ENCODE results near the gene UBE3D. TPM values are rescaled to one million over a fixed set of nuclear protein-coding genes. Genes with fewer than 3 reads are reported as not detected.
A peak's percentile ranks its signal among the peaks of the same experiment; 100 is the strongest.

The UBE3D gene
- total and polyA plus RNA-seq, 2 of the 8 experiments (the other 6 are each of a cell fraction or from before 2014, with no cell fraction given), result 5.7 to 16.3 TPM

DNA sequence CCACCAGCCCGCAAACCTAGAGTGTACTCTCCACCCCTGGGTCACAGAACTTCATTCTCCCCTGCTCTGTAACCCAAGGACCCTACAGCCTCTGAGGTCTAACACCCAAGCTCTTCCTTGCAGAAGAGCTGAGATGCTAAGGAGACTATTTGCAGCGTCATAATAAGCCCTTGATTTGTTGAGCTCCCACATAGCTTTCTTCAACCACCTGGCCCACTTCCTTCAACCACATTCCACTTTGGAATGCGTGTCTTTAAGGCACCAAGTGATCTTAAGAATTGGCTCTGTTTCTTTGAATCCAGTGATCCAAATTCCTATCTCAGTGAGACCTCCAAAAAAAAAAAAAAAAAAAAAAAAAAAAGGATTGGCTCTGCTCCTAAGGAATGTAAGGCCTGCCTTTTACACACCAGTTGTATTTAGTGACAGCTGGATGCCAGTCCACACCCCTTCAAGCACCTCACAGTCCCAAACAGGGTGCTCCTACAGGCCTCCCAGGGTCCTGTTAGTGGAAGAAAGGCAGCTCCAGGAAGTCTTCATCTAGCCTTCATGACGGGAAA, 106.2 kb downstream of the UBE3D start (continued):
- no peak for TF ChIP-seq SRF (IDR thresholded peaks at IDR 0.05; ENCODE audit: low read depth, low read length)
- 0 out of 3 replicates have a peak, but pooled peaks of 1 of the 2 experiments have one; percentile 19 for TF ChIP-seq POLR2A (IDR thresholded peaks at IDR 0.05; ENCODE audit: control extremely low read depth in 1 of 2, low read depth in 2 of 2, low read length in 2 of 2)
- no peak for TF ChIP-seq RXRA (IDR thresholded peaks at IDR 0.05; ENCODE audit: insufficient read depth, low read depth, low read length)
- TF ChIP-seq TAF1 (IDR thresholded peaks at IDR 0.05; ENCODE audit: low read depth, low read length), result peak; percentile 51; the same call in 1 of the 2 replicates
- TF ChIP-seq POLR2AphosphoS5 (IDR thresholded peaks at IDR 0.05; ENCODE audit: low read depth, low read length), result no peak
- TF ChIP-seq SP1 (IDR thresholded peaks at IDR 0.05; ENCODE audit: low read depth, low read length), result peak; percentile 49; the same call in 1 of the 2 replicates
- peak; percentile 78; the same call in 1 of the 2 replicates for TF ChIP-seq RBBP5 (IDR thresholded peaks at IDR 0.05; ENCODE audit: borderline replicate concordance, low read depth, low read length)
- TF ChIP-seq HDAC6 (IDR thresholded peaks at IDR 0.05; ENCODE audit: low read depth, low read length), result no peak
- 0 out of 2 replicates have a peak, but pooled peaks have one; percentile 9 for TF ChIP-seq MAFK (IDR thresholded peaks at IDR 0.05; ENCODE audit: low read depth, low read length)
- TF ChIP-seq, protein P1, sequence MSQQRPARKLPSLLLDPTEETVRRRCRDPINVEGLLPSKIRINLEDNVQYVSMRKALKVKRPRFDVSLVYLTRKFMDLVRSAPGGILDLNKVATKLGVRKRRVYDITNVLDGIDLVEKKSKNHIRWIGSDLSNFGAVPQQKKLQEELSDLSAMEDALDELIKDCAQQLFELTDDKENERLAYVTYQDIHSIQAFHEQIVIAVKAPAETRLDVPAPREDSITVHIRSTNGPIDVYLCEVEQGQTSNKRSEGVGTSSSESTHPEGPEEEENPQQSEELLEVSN (IDR thresholded peaks at IDR 0.05), result no peak

All from H1 (cell line).